SK-N-SH (cell line): ENCODE results near the gene DAB2IP.

Experiments
- EZH2phosphoT487 ChIP-seq: fragments of 200-600 bp; sonication (generic); IDR thresholded peaks from 2 replicates; pipeline ENCODE4 v1.6.1; 2017; ENCODE audit warnings: low read depth, mixed run types, mild to moderate bottlenecking, antibody characterized with exemption, moderate library complexity, borderline replicate concordance
- FOXJ3 ChIP-seq: sonication (generic); formaldehyde crosslinking; IDR thresholded peaks from 2 replicates; pipeline ENCODE4 v1.5.1; 2020; ENCODE audit warnings: mild to moderate bottlenecking, missing genetic modification reagents
- RFX5 ChIP-seq: IDR thresholded peaks from 2 replicates; pipeline ENCODE4 v1.6.1; 2012; ENCODE audit warnings: mild to moderate bottlenecking, improper control_type of control experiment, low read length

GRCh38 chr9:121688681-121689080 is 37.2 kb downstream of the DAB2IP start:
- TF ChIP-seq EZH2phosphoT487 (no peak), RFX5 (no peak), FOXJ3 (CRISPR knock-in tag) (no peak)
